ENCODE measurements around the gene TSPYL1. TPM values are rescaled to one million over a fixed set of nuclear protein-coding genes. Genes with fewer than 3 reads are reported as not detected.

The TSPYL1 gene
- total and polyA plus RNA-seq, 2 experiments from 2014 or later: 24.9 to 66.1 TPM

DNA sequence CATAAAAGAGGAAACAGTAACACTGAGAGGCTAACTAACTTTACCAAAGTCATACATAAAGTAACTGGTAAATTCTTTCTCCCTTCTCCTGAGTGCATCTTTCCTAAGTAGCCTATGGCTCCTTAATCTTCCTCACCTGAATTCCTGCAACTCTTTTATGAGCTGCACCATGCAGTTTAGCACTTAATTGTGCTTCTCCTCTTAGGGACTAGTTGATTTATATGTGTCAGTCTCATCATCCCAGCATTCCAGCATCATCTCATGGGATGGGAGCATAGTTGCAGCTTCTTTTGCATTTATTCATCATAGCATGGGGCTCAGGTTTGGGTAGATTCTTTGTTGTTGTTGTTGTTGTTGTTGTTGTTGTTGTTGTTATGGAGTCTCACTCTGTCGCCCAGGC lies 3.5 kb upstream of the TSPYL1 start:
- peaks cover 20% of the 10 kb centered on the region; the same call in 2 of the 3 replicates for H3K4me1 Mint-ChIP-seq
- ATAC-seq (no peak), DNase-seq (ENCODE audit: low spot score) (no peak)
- peaks cover 4% of the 10 kb centered on the region for H3K27me3 Mint-ChIP-seq (ENCODE audit: insufficient read depth, low read depth, poor library complexity)
- Histone ChIP-seq H3K4me3 (no peak overlapping the region), H4K20me1 (replicated peaks; ENCODE audit: insufficient read depth) (peaks cover 2% of the 10 kb centered on the region; the same call in 1 of the 2 replicates), H3K9me2 (ENCODE audit: insufficient read depth) (no peaks in the 10 kb centered on the region), H3K36me3 (ENCODE audit: insufficient read depth) (no peaks in the 10 kb centered on the region), H3K27me3 (ENCODE audit: insufficient read depth) (no peaks in the 10 kb centered on the region), H3K79me2 (replicated peaks; ENCODE audit: insufficient read depth) (peaks cover 11% of the 10 kb centered on the region), H3K4me1 (ENCODE audit: insufficient read depth) (peaks cover 3% of the 10 kb centered on the region; the same call in 1 of the 2 replicates), H3K27ac (ENCODE audit: low read depth) (no peak overlapping the region), H3F3A (replicated peaks; ENCODE audit: low read depth) (no peaks in the 10 kb centered on the region), H3K4me2 (no peak overlapping the region), H2AFZ (no peak overlapping the region)
- TF ChIP-seq, protein P1, sequence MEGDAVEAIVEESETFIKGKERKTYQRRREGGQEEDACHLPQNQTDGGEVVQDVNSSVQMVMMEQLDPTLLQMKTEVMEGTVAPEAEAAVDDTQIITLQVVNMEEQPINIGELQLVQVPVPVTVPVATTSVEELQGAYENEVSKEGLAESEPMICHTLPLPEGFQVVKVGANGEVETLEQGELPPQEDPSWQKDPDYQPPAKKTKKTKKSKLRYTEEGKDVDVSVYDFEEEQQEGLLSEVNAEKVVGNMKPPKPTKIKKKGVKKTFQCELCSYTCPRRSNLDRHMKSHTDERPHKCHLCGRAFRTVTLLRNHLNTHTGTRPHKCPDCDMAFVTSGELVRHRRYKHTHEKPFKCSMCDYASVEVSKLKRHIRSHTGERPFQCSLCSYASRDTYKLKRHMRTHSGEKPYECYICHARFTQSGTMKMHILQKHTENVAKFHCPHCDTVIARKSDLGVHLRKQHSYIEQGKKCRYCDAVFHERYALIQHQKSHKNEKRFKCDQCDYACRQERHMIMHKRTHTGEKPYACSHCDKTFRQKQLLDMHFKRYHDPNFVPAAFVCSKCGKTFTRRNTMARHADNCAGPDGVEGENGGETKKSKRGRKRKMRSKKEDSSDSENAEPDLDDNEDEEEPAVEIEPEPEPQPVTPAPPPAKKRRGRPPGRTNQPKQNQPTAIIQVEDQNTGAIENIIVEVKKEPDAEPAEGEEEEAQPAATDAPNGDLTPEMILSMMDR (conservative IDR thresholded peaks at IDR 0.05; ENCODE audit: low read depth in 2 of 2): no peak
- TF ChIP-seq CREB1 (CRISPR knock-in tag; IDR thresholded peaks at IDR 0.05; ENCODE audit: low read depth): no peak
- TF ChIP-seq ZNF331 (CRISPR knock-in tag; IDR thresholded peaks at IDR 0.05; ENCODE audit: low read depth): no peak
- TF ChIP-seq POLR2AphosphoS5 (IDR thresholded peaks at IDR 0.05; ENCODE audit: low read depth): no peak
- TF ChIP-seq JUNB (IDR thresholded peaks at IDR 0.05; ENCODE audit: unreplicated experiment): no peak
- TF ChIP-seq EZH2phosphoT487 (IDR thresholded peaks at IDR 0.05; ENCODE audit: unreplicated experiment): no peak
- TF ChIP-seq, protein P2, sequence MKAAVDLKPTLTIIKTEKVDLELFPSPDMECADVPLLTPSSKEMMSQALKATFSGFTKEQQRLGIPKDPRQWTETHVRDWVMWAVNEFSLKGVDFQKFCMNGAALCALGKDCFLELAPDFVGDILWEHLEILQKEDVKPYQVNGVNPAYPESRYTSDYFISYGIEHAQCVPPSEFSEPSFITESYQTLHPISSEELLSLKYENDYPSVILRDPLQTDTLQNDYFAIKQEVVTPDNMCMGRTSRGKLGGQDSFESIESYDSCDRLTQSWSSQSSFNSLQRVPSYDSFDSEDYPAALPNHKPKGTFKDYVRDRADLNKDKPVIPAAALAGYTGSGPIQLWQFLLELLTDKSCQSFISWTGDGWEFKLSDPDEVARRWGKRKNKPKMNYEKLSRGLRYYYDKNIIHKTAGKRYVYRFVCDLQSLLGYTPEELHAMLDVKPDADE (IDR thresholded peaks at IDR 0.05): no peak
- no peak for TF ChIP-seq ZNF114 (CRISPR knock-in tag; IDR thresholded peaks at IDR 0.05)
- TF ChIP-seq, protein P3, sequence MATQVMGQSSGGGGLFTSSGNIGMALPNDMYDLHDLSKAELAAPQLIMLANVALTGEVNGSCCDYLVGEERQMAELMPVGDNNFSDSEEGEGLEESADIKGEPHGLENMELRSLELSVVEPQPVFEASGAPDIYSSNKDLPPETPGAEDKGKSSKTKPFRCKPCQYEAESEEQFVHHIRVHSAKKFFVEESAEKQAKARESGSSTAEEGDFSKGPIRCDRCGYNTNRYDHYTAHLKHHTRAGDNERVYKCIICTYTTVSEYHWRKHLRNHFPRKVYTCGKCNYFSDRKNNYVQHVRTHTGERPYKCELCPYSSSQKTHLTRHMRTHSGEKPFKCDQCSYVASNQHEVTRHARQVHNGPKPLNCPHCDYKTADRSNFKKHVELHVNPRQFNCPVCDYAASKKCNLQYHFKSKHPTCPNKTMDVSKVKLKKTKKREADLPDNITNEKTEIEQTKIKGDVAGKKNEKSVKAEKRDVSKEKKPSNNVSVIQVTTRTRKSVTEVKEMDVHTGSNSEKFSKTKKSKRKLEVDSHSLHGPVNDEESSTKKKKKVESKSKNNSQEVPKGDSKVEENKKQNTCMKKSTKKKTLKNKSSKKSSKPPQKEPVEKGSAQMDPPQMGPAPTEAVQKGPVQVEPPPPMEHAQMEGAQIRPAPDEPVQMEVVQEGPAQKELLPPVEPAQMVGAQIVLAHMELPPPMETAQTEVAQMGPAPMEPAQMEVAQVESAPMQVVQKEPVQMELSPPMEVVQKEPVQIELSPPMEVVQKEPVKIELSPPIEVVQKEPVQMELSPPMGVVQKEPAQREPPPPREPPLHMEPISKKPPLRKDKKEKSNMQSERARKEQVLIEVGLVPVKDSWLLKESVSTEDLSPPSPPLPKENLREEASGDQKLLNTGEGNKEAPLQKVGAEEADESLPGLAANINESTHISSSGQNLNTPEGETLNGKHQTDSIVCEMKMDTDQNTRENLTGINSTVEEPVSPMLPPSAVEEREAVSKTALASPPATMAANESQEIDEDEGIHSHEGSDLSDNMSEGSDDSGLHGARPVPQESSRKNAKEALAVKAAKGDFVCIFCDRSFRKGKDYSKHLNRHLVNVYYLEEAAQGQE (IDR thresholded peaks at IDR 0.05; ENCODE audit: unreplicated experiment): no peak
- TF ChIP-seq, protein P4, sequence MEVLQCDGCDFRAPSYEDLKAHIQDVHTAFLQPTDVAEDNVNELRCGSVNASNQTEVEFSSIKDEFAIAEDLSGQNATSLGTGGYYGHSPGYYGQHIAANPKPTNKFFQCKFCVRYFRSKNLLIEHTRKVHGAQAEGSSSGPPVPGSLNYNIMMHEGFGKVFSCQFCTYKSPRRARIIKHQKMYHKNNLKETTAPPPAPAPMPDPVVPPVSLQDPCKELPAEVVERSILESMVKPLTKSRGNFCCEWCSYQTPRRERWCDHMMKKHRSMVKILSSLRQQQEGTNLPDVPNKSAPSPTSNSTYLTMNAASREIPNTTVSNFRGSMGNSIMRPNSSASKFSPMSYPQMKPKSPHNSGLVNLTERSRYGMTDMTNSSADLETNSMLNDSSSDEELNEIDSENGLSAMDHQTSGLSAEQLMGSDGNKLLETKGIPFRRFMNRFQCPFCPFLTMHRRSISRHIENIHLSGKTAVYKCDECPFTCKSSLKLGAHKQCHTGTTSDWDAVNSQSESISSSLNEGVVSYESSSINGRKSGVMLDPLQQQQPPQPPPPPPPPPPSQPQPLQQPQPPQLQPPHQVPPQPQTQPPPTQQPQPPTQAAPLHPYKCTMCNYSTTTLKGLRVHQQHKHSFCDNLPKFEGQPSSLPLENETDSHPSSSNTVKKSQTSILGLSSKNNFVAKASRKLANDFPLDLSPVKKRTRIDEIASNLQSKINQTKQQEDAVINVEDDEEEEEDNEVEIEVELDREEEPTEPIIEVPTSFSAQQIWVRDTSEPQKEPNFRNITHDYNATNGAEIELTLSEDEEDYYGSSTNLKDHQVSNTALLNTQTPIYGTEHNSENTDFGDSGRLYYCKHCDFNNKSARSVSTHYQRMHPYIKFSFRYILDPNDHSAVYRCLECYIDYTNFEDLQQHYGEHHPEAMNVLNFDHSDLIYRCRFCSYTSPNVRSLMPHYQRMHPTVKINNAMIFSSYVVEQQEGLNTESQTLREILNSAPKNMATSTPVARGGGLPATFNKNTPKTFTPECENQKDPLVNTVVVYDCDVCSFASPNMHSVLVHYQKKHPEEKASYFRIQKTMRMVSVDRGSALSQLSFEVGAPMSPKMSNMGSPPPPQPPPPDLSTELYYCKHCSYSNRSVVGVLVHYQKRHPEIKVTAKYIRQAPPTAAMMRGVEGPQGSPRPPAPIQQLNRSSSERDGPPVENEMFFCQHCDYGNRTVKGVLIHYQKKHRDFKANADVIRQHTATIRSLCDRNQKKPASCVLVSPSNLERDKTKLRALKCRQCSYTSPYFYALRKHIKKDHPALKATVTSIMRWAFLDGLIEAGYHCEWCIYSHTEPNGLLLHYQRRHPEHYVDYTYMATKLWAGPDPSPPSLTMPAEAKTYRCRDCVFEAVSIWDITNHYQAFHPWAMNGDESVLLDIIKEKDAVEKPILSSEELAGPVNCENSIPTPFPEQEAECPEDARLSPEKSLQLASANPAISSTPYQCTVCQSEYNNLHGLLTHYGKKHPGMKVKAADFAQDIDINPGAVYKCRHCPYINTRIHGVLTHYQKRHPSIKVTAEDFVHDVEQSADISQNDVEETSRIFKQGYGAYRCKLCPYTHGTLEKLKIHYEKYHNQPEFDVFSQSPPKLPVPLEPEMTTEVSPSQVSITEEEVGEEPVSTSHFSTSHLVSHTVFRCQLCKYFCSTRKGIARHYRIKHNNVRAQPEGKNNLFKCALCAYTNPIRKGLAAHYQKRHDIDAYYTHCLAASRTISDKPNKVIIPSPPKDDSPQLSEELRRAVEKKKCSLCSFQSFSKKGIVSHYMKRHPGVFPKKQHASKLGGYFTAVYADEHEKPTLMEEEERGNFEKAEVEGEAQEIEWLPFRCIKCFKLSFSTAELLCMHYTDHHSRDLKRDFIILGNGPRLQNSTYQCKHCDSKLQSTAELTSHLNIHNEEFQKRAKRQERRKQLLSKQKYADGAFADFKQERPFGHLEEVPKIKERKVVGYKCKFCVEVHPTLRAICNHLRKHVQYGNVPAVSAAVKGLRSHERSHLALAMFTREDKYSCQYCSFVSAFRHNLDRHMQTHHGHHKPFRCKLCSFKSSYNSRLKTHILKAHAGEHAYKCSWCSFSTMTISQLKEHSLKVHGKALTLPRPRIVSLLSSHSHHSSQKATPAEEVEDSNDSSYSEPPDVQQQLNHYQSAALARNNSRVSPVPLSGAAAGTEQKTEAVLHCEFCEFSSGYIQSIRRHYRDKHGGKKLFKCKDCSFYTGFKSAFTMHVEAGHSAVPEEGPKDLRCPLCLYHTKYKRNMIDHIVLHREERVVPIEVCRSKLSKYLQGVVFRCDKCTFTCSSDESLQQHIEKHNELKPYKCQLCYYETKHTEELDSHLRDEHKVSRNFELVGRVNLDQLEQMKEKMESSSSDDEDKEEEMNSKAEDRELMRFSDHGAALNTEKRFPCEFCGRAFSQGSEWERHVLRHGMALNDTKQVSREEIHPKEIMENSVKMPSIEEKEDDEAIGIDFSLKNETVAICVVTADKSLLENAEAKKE (CRISPR knock-in tag; IDR thresholded peaks at IDR 0.05): no peak
- TF ChIP-seq EZH2 (IDR thresholded peaks at IDR 0.05; ENCODE audit: low read depth, unreplicated experiment): no peak
- TF ChIP-seq NANOG (IDR thresholded peaks at IDR 0.05; ENCODE audit: borderline replicate concordance): no peak
- TF ChIP-seq STAT1 (IDR thresholded peaks at IDR 0.05; ENCODE audit: unreplicated experiment): no peak
- no peak overlapping the region for H3K4me3 Mint-ChIP-seq
- peaks cover 5% of the 10 kb centered on the region; the same call in 2 of the 3 replicates for H3K9me3 Mint-ChIP-seq
- H3K27ac Mint-ChIP-seq: peak overlapping the region; percentile 26; the same call in 1 of the 2 replicates
- peaks cover 12% of the 10 kb centered on the region for H3K36me3 Mint-ChIP-seq (ENCODE audit: low read depth)

Data from GM23338 (cell line).